IMR-90 (cell line): ENCODE data around the gene FN3KRP. TPM values are rescaled to one million over a fixed set of nuclear protein-coding genes. Genes with fewer than 3 reads are reported as not detected.

Experiments
- ATAC-seq: fragments of 200-7000 bp; cut with Tn5 transposase; 2 replicates; pipeline ENCODE4 v1.9.1; 2020; ENCODE audit warnings: low read depth, mild to moderate bottlenecking, moderate library complexity
- BruUV-seq: library from RNA; stranded (reverse); fragments of 400-500 nt; replicated peaks from 2 replicates; lab custom pipeline; 2021; lab: Mats Ljungman, UMichigan
- CTCF ChIA-PET: fragments of 300-600 bp; formaldehyde crosslinking; extraction: SDS; loops from one replicate; lab custom pipeline; 2021; ENCODE audit warnings: antibody characterized with exemption; lab: Yijun Ruan, JAX
- POLR2A ChIA-PET: fragments of 300-600 bp; sonication (Branson Sonifier 250); formaldehyde crosslinking; loops from one replicate; lab custom pipeline; 2022; ENCODE audit warnings: antibody characterized with exemption; ENCODE audit not compliant: unreplicated experiment; lab: Charles Lee
- DNase-seq: peaks from one replicate; pipeline ENCODE4 v3.0.0; 2013
- H2AFZ ChIP-seq: replicated peaks from 2 replicates; pipeline ENCODE3; 2013; ENCODE audit warnings: low read length, mild to moderate bottlenecking; ENCODE audit not compliant: poor library complexity
- H2AK5ac ChIP-seq: 2 replicates; pipeline ENCODE4 v1.6.1; 2013; ENCODE audit warnings: low read depth, low read length, inconsistent platforms
- H2AK9ac ChIP-seq: replicated peaks from 2 replicates; pipeline ENCODE3; 2013; ENCODE audit warnings: mild to moderate bottlenecking, low read depth, low read length, moderate library complexity; ENCODE audit not compliant: poor library complexity
- H2BK120ac ChIP-seq: 2 replicates; pipeline ENCODE4 v1.6.1; 2013; ENCODE audit warnings: low read depth, low read length, inconsistent platforms
- H2BK15ac ChIP-seq: 3 replicates; pipeline ENCODE4 v1.6.1; 2013; ENCODE audit warnings: low read depth, low read length, inconsistent platforms
- H2BK20ac ChIP-seq: 2 replicates; pipeline ENCODE4 v1.6.1; 2013; ENCODE audit warnings: low read depth, mild to moderate bottlenecking, inconsistent platforms, low read length, moderate library complexity
- H2BK5ac ChIP-seq: 2 replicates; pipeline ENCODE4 v1.6.1; 2013; ENCODE audit warnings: mild to moderate bottlenecking, low read depth, low read length, inconsistent platforms; ENCODE audit not compliant: poor library complexity, severe bottlenecking
- H3K14ac ChIP-seq: replicated peaks from 2 replicates; pipeline ENCODE4 v1.6.1; 2013; ENCODE audit warnings: low read depth, low read length, inconsistent platforms
- H3K18ac ChIP-seq: 2 replicates; pipeline ENCODE4 v1.6.1; 2013; ENCODE audit warnings: low read depth, low read length, control low read depth
- H3K23ac ChIP-seq: 2 replicates; pipeline ENCODE4 v1.6.1; 2013; ENCODE audit warnings: low read depth, low read length, inconsistent platforms
- H3K27ac ChIP-seq: 2 replicates; pipeline ENCODE4 v1.5.1; 2013; ENCODE audit warnings: mild to moderate bottlenecking, control low read depth, low read length; ENCODE audit not compliant: insufficient read depth
- H3K27me3 ChIP-seq: 2 replicates; pipeline ENCODE4 v1.6.1; 2013; ENCODE audit warnings: low read length; ENCODE audit not compliant: control insufficient read depth, insufficient read depth
- H3K36me3 ChIP-seq: 2 replicates; pipeline ENCODE4 v1.6.1; 2013; ENCODE audit warnings: low read length, mixed read lengths; ENCODE audit not compliant: control insufficient read depth, insufficient read depth
- H3K4ac ChIP-seq: 2 replicates; pipeline ENCODE4 v1.6.1; 2013; ENCODE audit warnings: low read depth, low read length, inconsistent platforms
- H3K4me1 ChIP-seq: 2 replicates; pipeline ENCODE4 v1.6.1; 2013; ENCODE audit warnings: low read length, mixed read lengths; ENCODE audit not compliant: control insufficient read depth, insufficient read depth
- H3K4me2 ChIP-seq: 2 replicates; pipeline ENCODE4 v1.6.1; 2013; ENCODE audit warnings: low read depth, mild to moderate bottlenecking, control low read depth, low read length, moderate library complexity
- H3K4me3 ChIP-seq: 2 replicates; pipeline ENCODE4 v1.5.1; 2013; ENCODE audit warnings: low read depth, mild to moderate bottlenecking, control low read depth, low read length, moderate library complexity; ENCODE audit not compliant: insufficient read depth
- H3K56ac ChIP-seq: 2 replicates; pipeline ENCODE4 v1.6.1; 2013; ENCODE audit warnings: low read length, inconsistent platforms; ENCODE audit not compliant: insufficient read depth; ENCODE audit errors: extremely low read depth
- H3K79me1 ChIP-seq, 2 experiments: 2 replicates each; pipeline ENCODE4 v1.6.1; 2013; ENCODE audit warnings: low read length in 2 of 2, inconsistent platforms in 1 of 2, low read depth in 1 of 2
- H3K9ac ChIP-seq: 2 replicates; pipeline ENCODE4 v1.6.1; 2013; ENCODE audit warnings: low read depth, low read length, control low read depth
- H3K9me1 ChIP-seq: 2 replicates; pipeline ENCODE4 v1.6.1; 2013; ENCODE audit warnings: low read length, inconsistent platforms; ENCODE audit not compliant: insufficient read depth
- H3K9me3 ChIP-seq: 2 replicates; pipeline ENCODE4 v1.6.1; 2013; ENCODE audit warnings: low read length; ENCODE audit not compliant: control insufficient read depth, insufficient read depth
- H4K20me1 ChIP-seq: 2 replicates; pipeline ENCODE4 v1.6.1; 2013; ENCODE audit warnings: low read length, inconsistent platforms; ENCODE audit not compliant: insufficient read depth
- H4K5ac ChIP-seq: 2 replicates; pipeline ENCODE4 v1.6.1; 2013; ENCODE audit warnings: mild to moderate bottlenecking, low read depth, low read length, control low read depth
- H4K8ac ChIP-seq, 2 experiments: 2 replicates each; pipeline ENCODE4 v1.6.1; 2013; ENCODE audit warnings: low read depth in 2 of 2, low read length in 2 of 2, control low read depth in 1 of 2, inconsistent platforms in 1 of 2
- H4K91ac ChIP-seq: 2 replicates; pipeline ENCODE4 v1.6.1; 2013; ENCODE audit warnings: low read depth, low read length, inconsistent platforms; ENCODE audit not compliant: insufficient read depth
- BHLHE40 ChIP-seq: fragments of 150-350 bp; IDR thresholded peaks from 2 replicates; pipeline ENCODE4 v1.6.1; 2016; ENCODE audit warnings: mild to moderate bottlenecking, low read depth, low read length
- CEBPB ChIP-seq: IDR thresholded peaks from 2 replicates; pipeline ENCODE4 v1.6.1; 2012; ENCODE audit warnings: low read depth, low read length, improper control_type of control experiment
- CHD1 ChIP-seq: IDR thresholded peaks from 2 replicates; pipeline ENCODE4 v1.6.1; 2012; ENCODE audit warnings: low read depth, low read length, improper control_type of control experiment
- FOS ChIP-seq: fragments of 150-350 bp; IDR thresholded peaks from 2 replicates; pipeline ENCODE4 v1.6.1; 2016; ENCODE audit warnings: low read depth, low read length
- MAFK ChIP-seq: IDR thresholded peaks from 2 replicates; pipeline ENCODE4 v1.6.1; 2012; ENCODE audit warnings: low read depth, low read length, improper control_type of control experiment
- MXI1 ChIP-seq: IDR thresholded peaks from 2 replicates; pipeline ENCODE4 v1.6.1; 2012; ENCODE audit warnings: low read depth, mild to moderate bottlenecking, low read length, moderate library complexity, borderline replicate concordance
- NFE2L2 ChIP-seq: fragments of 150-350 bp; IDR thresholded peaks from 2 replicates; pipeline ENCODE4 v1.6.1; 2016; ENCODE audit warnings: low read depth, mild to moderate bottlenecking, low read length
- POLR2A ChIP-seq: IDR thresholded peaks from 2 replicates; pipeline ENCODE4 v1.6.1; 2012; ENCODE audit warnings: mild to moderate bottlenecking, low read depth, low read length
- RAD21 ChIP-seq: IDR thresholded peaks from 2 replicates; pipeline ENCODE4 v1.6.1; 2012; ENCODE audit warnings: low read length, improper control_type of control experiment
- RCOR1 ChIP-seq: IDR thresholded peaks from 2 replicates; pipeline ENCODE4 v1.6.1; 2012; ENCODE audit warnings: mild to moderate bottlenecking, low read length, improper control_type of control experiment; ENCODE audit not compliant: insufficient replicate concordance
- RFX5 ChIP-seq: IDR thresholded peaks from 2 replicates; pipeline ENCODE4 v1.8.0; 2012; ENCODE audit warnings: low read depth, mild to moderate bottlenecking, low read length, moderate library complexity
- SMC3 ChIP-seq: fragments of 150-350 bp; IDR thresholded peaks from 2 replicates; pipeline ENCODE4 v1.6.1; 2016; ENCODE audit warnings: low read depth, mild to moderate bottlenecking, antibody characterized with exemption, low read length, moderate library complexity
- WGBS, 2 experiments: methylation state at CpG; one replicate each; pipeline versions ENCODE4 v1.1.5 to v1.1.7; 2013; ENCODE audit warnings: missing lambda C conversion rate in 2 of 2; ENCODE audit not compliant: insufficient read length in 1 of 2; ENCODE audit errors: extremely low coverage in 2 of 2; 5-methylcytosine and 5-hydroxymethylcytosine counted together
- dilution Hi-C: fragments of 300-500 bp; cut with HindIII; formaldehyde crosslinking; loops from one replicate; pipeline ENCODE4 v1.14.3; 2018; ENCODE audit warnings: low sequenced_read_pairs; ENCODE audit not compliant: unreplicated experiment
- in situ Hi-C: fragments of 300-500 bp; cut with MboI; formaldehyde crosslinking; loops from 3 replicates; pipeline ENCODE4 v1.14.3; 2019; ENCODE audit warnings: low sequenced_read_pairs, inconsistent platforms, mixed read lengths
- intact Hi-C: fragments of 100-400 bp; cut with micrococcal nuclease; formaldehyde crosslinking; loops from 2 replicates; pipeline ENCODE4 v1.10.0; 2022
- polyA plus RNA-seq, 3 experiments: library from polyadenylated mRNA; depleted of rRNA; stranded (reverse); fragments of >200 nt; gene quantifications; 2 replicates each; pipeline ENCODE4 v1.2.3, GENCODE V29; 2012; ENCODE audit warnings: low replicate concordance in 1 of 3
- total RNA-seq: library from RNA; depleted of rRNA; stranded (reverse); fragments of >200 nt; gene quantifications from 2 replicates; pipeline ENCODE4 v1.2.3, GENCODE V29; 2012
- TF ChIP-seq, protein P1 (sequence below): fragments of 150-350 bp; IDR thresholded peaks from 2 replicates; pipeline ENCODE4 v1.6.1; 2017; ENCODE audit warnings: mild to moderate bottlenecking, antibody characterized with exemption, low read length, low read depth
- TF ChIP-seq, protein P2 (sequence below): fragments of 150-350 bp; IDR thresholded peaks from 2 replicates; pipeline ENCODE4 v1.6.1; 2016; ENCODE audit warnings: low read depth, mild to moderate bottlenecking, low read length, moderate library complexity, borderline replicate concordance
- TF ChIP-seq, protein P3 (sequence below): conservative IDR thresholded peaks from 2 replicates; pipeline ENCODE4 v1.5.1; 2012; ENCODE audit warnings: mild to moderate bottlenecking, low read depth, low read length, improper control_type of control experiment

FN3KRP gene
- total and polyA plus RNA-seq, 2 of the 4 experiments (the other 2 are of a cell fraction): 18.6 to 20.3 TPM

DNA sequence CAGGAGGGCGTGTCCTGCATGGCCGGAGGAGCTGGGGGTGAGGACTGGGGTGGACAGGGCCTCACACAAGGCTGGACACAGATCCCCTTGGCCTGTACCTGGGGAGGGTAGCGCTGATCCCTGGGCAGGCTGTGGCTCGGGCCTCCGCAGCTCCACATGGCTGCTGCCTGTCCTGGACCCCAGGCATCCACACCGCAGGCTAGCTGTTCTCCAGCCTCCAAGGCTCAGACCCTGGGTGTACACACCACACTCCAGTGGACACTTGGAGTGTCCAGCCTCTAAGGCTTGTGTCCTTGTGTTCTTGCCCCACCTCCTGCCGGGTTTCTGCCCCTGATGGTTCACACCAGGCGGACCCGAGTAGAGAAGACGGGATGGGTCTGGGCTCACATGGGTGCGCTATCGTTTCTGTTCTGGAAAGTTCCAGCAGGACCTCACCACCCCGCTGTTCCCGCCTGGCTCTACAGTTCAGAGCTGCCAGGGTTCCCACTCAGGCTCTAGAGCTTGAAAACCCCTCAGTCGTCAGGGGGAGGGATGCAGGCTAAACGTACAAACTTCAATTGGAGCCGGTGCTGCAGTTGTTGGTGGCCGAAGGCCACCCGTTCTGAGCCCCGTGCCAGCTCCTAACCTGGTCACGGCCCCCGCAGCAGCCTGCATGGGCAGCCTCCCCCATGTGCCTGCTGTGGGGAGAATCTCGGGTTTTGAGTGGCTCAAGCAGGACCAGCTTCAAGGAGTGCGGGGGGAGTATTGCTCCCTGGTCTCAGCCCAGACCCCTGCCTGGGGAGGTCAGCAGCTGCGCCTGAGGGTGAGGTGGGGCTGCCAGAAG lies 6.6 kb upstream of the FN3KRP start:
- H4K5ac ChIP-seq: no peak overlapping the region
- no peaks in the 10 kb centered on the region for H4K20me1 ChIP-seq
- no peaks in the 10 kb centered on the region for H3K79me1 ChIP-seq
- no peak overlapping the region for H2BK15ac ChIP-seq
- no peak overlapping the region for H4K91ac ChIP-seq
- H3K4me1 ChIP-seq: no peaks in the 10 kb centered on the region
- H2AK9ac ChIP-seq: peak overlapping the region; percentile 70
- no peak overlapping the region for H3K9ac ChIP-seq
- H3K9me3 ChIP-seq: no peaks in the 10 kb centered on the region
- no peak overlapping the region for H3K4ac ChIP-seq
- H2BK5ac ChIP-seq: no peak overlapping the region
- CTCF ChIA-PET: no interaction called here
- H3K27me3 ChIP-seq: peaks cover 12% of the 10 kb centered on the region; the same call in 1 of the 2 replicates
- H3K36me3 ChIP-seq: no peaks in the 10 kb centered on the region
- H2AFZ ChIP-seq: no peak overlapping the region
- H3K9me1 ChIP-seq: no peaks in the 10 kb centered on the region
- no peak overlapping the region for H3K23ac ChIP-seq
- dilution Hi-C loops: no loop called here
- ATAC-seq: no peak
- H2AK5ac ChIP-seq: no peak overlapping the region
- in situ Hi-C loops: no loop called here
- WGBS, 2 experiments: 86% methylated on average over 5 of the region's 25 CpGs; no CpG with 5 or more reads in 1 of the 2 experiments
- H3K4me2 ChIP-seq: no peak overlapping the region
- H4K8ac ChIP-seq: no peak overlapping the region
- POLR2A ChIA-PET: no interaction called here
- H3K4me3 ChIP-seq: no peak overlapping the region
- no peak overlapping the region for H3K14ac ChIP-seq
- no peak overlapping the region for H2BK20ac ChIP-seq
- BruUV-seq: no TSS peak
- no peak for TF ChIP-seq RAD21
- no peak for TF ChIP-seq SMC3
- no peak for TF ChIP-seq POLR2A
- no peak for TF ChIP-seq CEBPB
- TF ChIP-seq, protein P1, sequence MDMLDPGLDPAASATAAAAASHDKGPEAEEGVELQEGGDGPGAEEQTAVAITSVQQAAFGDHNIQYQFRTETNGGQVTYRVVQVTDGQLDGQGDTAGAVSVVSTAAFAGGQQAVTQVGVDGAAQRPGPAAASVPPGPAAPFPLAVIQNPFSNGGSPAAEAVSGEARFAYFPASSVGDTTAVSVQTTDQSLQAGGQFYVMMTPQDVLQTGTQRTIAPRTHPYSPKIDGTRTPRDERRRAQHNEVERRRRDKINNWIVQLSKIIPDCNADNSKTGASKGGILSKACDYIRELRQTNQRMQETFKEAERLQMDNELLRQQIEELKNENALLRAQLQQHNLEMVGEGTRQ: no peak
- TF ChIP-seq MXI1: no peak
- TF ChIP-seq, protein P2, sequence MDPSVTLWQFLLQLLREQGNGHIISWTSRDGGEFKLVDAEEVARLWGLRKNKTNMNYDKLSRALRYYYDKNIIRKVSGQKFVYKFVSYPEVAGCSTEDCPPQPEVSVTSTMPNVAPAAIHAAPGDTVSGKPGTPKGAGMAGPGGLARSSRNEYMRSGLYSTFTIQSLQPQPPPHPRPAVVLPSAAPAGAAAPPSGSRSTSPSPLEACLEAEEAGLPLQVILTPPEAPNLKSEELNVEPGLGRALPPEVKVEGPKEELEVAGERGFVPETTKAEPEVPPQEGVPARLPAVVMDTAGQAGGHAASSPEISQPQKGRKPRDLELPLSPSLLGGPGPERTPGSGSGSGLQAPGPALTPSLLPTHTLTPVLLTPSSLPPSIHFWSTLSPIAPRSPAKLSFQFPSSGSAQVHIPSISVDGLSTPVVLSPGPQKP: no peak
- no peak for TF ChIP-seq RFX5
- no peak for TF ChIP-seq MAFK
- TF ChIP-seq NFE2L2: no peak
- TF ChIP-seq CHD1: no peak
- no peak for TF ChIP-seq BHLHE40
- no peak for TF ChIP-seq FOS
- TF ChIP-seq RCOR1: no peak
- TF ChIP-seq, protein P3, sequence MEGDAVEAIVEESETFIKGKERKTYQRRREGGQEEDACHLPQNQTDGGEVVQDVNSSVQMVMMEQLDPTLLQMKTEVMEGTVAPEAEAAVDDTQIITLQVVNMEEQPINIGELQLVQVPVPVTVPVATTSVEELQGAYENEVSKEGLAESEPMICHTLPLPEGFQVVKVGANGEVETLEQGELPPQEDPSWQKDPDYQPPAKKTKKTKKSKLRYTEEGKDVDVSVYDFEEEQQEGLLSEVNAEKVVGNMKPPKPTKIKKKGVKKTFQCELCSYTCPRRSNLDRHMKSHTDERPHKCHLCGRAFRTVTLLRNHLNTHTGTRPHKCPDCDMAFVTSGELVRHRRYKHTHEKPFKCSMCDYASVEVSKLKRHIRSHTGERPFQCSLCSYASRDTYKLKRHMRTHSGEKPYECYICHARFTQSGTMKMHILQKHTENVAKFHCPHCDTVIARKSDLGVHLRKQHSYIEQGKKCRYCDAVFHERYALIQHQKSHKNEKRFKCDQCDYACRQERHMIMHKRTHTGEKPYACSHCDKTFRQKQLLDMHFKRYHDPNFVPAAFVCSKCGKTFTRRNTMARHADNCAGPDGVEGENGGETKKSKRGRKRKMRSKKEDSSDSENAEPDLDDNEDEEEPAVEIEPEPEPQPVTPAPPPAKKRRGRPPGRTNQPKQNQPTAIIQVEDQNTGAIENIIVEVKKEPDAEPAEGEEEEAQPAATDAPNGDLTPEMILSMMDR: no peak
- no peak overlapping the region for H3K27ac ChIP-seq
- no peak for DNase-seq
- intact Hi-C loops: no loop called here
- H3K56ac ChIP-seq: no peak overlapping the region
- no peak overlapping the region for H3K18ac ChIP-seq
- H2BK120ac ChIP-seq: no peak overlapping the region
